ENCODE results near the gene AHRR. TPM values are rescaled to one million over a fixed set of nuclear protein-coding genes. Genes with fewer than 3 reads are reported as not detected.

AHRR gene
- total and polyA plus RNA-seq, 2 of the 4 experiments (the other 2 are of a cell fraction) = 15.6 to 37.1 TPM

- TF ChIP-seq NFE2L2 (IDR thresholded peaks at IDR 0.05; ENCODE audit: low read depth, low read length) = no peak
These were observed 51.6 kb downstream of the AHRR start (continued) for GRCh38 chr5:372996-373709.

GRCh38 chr5:373710-374602 is 52.4 kb downstream of the AHRR start:
- Histone ChIP-seq H3K27ac (ENCODE audit: insufficient read depth, low read length) (peak overlapping the region; percentile 98), H3K27me3 (ENCODE audit: control insufficient read depth, insufficient read depth, low read length) (no peaks in the 10 kb centered on the region), H3K4me2 (ENCODE audit: low read depth, low read length) (peak overlapping the region; percentile 32), H2BK5ac (ENCODE audit: low read depth, low read length, poor library complexity, severe bottlenecking) (peak overlapping the region; percentile 98), H3K18ac (ENCODE audit: low read depth, low read length) (peak overlapping the region; percentile 97), H2AK5ac (ENCODE audit: low read depth, low read length) (peak overlapping the region; percentile 99), H4K8ac (ENCODE audit: low read depth in 2 of 2, low read length in 2 of 2) (peak overlapping the region; percentile 99 to 100), H4K91ac (ENCODE audit: insufficient read depth, low read depth, low read length) (peak overlapping the region; percentile 100), H3K23ac (ENCODE audit: low read depth, low read length) (peak overlapping the region; percentile 100), H2BK15ac (ENCODE audit: low read depth, low read length) (peak overlapping the region; percentile 100), H3K9me1 (ENCODE audit: insufficient read depth, low read length) (peaks cover 29% of the 10 kb centered on the region), H3K4me3 (ENCODE audit: insufficient read depth, low read depth, low read length) (0 out of 2 replicates have a peak overlapping the region, but pooled peaks have one; percentile 11), H3K36me3 (ENCODE audit: control insufficient read depth, insufficient read depth, low read length) (peaks cover 37% of the 10 kb centered on the region), H3K4me1 (ENCODE audit: control insufficient read depth, insufficient read depth, low read length) (peaks cover 42% of the 10 kb centered on the region), H3K56ac (ENCODE audit: extremely low read depth, insufficient read depth, low read length) (peak overlapping the region; percentile 93), H4K20me1 (ENCODE audit: insufficient read depth, low read length) (peaks cover 3% of the 10 kb centered on the region; the same call in 1 of the 2 replicates), H2AK9ac (replicated peaks; ENCODE audit: low read depth, low read length, poor library complexity) (peak overlapping the region; percentile 99), H3K4ac (ENCODE audit: low read depth, low read length) (peak overlapping the region; percentile 100), H2BK120ac (ENCODE audit: low read depth, low read length) (peak overlapping the region; percentile 100), H2AFZ (replicated peaks; ENCODE audit: low read length, poor library complexity) (peak overlapping the region; percentile 77), H3K9ac (ENCODE audit: low read depth, low read length) (peak overlapping the region; percentile 79), H3K79me1 (ENCODE audit: low read depth in 1 of 2, low read length in 2 of 2) (peaks cover 34 to 93% of the 10 kb centered on the region in 2 experiments), H3K14ac (replicated peaks; ENCODE audit: low read depth, low read length) (peak overlapping the region; percentile 99), H4K5ac (ENCODE audit: low read depth, low read length) (peak overlapping the region; percentile 99), H3K9me3 (ENCODE audit: control insufficient read depth, insufficient read depth, low read length) (no peaks in the 10 kb centered on the region), H2BK20ac (ENCODE audit: low read depth, low read length) (peak overlapping the region; percentile 99)
- ChIA-PET CTCF (no interaction called here), POLR2A (ENCODE audit: unreplicated experiment) (no interaction called here)
- 4% methylated on average over 33 of the region's 86 CpGs; no CpG with 5 or more reads in 1 of the 2 experiments for WGBS, 2 experiments (ENCODE audit: extremely low coverage in 2 of 2, insufficient read length in 1 of 2)
- peak; percentile 77 for DNase-seq
- dilution Hi-C loops (cut with HindIII; ENCODE audit: low sequenced_read_pairs, unreplicated experiment) (no loop called here), intact Hi-C loops (cut with micrococcal nuclease) (no loop called here), in situ Hi-C loops (cut with MboI; ENCODE audit: low sequenced_read_pairs) (no loop called here)
- no TSS peak for BruUV-seq (replicated peaks)
- ATAC-seq (ENCODE audit: low read depth) = peak; percentile 30
- TF ChIP-seq MAFK (IDR thresholded peaks at IDR 0.05; ENCODE audit: low read depth, low read length) (no peak), CEBPB (IDR thresholded peaks at IDR 0.05; ENCODE audit: low read depth, low read length) (no peak), NFE2L2 (IDR thresholded peaks at IDR 0.05; ENCODE audit: low read depth, low read length) (peak; percentile 16; the same call in 1 of the 2 replicates), BHLHE40 (IDR thresholded peaks at IDR 0.05; ENCODE audit: low read depth, low read length) (peak; percentile 90), RFX5 (IDR thresholded peaks at IDR 0.05; ENCODE audit: low read depth, low read length) (no peak), POLR2A (IDR thresholded peaks at IDR 0.05; ENCODE audit: low read depth, low read length) (peak; percentile 48; the same call in 1 of the 2 replicates), CHD1 (IDR thresholded peaks at IDR 0.05; ENCODE audit: low read depth, low read length) (no peak), RCOR1 (IDR thresholded peaks at IDR 0.05; ENCODE audit: insufficient replicate concordance, low read length) (no peak), FOS (IDR thresholded peaks at IDR 0.05; ENCODE audit: low read depth, low read length) (peak; percentile 20; the same call in 1 of the 2 replicates)
- TF ChIP-seq, protein P1, sequence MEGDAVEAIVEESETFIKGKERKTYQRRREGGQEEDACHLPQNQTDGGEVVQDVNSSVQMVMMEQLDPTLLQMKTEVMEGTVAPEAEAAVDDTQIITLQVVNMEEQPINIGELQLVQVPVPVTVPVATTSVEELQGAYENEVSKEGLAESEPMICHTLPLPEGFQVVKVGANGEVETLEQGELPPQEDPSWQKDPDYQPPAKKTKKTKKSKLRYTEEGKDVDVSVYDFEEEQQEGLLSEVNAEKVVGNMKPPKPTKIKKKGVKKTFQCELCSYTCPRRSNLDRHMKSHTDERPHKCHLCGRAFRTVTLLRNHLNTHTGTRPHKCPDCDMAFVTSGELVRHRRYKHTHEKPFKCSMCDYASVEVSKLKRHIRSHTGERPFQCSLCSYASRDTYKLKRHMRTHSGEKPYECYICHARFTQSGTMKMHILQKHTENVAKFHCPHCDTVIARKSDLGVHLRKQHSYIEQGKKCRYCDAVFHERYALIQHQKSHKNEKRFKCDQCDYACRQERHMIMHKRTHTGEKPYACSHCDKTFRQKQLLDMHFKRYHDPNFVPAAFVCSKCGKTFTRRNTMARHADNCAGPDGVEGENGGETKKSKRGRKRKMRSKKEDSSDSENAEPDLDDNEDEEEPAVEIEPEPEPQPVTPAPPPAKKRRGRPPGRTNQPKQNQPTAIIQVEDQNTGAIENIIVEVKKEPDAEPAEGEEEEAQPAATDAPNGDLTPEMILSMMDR (conservative IDR thresholded peaks at IDR 0.05; ENCODE audit: low read depth, low read length) = no peak
- TF ChIP-seq, protein P2, sequence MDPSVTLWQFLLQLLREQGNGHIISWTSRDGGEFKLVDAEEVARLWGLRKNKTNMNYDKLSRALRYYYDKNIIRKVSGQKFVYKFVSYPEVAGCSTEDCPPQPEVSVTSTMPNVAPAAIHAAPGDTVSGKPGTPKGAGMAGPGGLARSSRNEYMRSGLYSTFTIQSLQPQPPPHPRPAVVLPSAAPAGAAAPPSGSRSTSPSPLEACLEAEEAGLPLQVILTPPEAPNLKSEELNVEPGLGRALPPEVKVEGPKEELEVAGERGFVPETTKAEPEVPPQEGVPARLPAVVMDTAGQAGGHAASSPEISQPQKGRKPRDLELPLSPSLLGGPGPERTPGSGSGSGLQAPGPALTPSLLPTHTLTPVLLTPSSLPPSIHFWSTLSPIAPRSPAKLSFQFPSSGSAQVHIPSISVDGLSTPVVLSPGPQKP (IDR thresholded peaks at IDR 0.05; ENCODE audit: borderline replicate concordance, low read depth, low read length) = no peak
